ENCODE measurements around the gene ARHGAP18.

ARHGAP18 gene

DNA sequence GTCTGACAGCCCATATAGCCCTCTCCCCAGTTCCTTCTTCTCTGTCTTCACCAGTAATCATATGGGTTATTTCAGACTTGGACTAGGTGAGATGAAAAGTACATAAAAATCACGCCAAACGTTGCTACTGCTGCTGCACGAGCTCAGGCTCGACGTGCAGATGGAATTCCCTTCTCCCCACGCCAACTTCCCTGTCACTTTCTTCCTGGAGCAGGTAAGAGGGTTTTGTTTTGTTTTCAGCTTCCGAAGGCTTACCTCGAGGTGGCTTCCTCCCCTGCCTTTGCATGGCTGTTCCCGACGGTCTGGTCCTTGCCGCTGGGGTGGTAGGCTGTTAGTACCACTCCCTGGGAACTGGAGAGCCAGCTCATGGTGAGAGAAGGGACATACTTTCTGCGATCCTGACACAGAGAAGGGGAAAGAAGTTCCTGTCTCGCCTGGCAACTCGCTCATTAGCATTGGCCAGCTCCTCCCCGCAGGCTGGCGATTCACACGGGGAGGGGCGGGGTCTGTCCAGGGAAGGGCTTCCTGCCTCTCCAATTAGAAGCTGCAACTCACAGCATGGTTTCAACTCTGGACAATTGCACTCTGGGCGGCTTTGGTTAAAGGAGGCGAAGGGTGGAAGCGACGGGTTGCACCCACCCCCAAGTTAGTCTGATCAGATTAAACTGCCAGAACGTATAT is at the start of gene ARHGAP18:
Gene ARHGAP18 (minus strand): TSS at position 409 of the 681 bp plus-strand sequence. CDS start 41 bp downstream, at position 368.
- DNase-seq: peak; percentile 70

- no peak for DNase-seq
Observed at GRCh38 chr6:129755787-129756186, 45.8 kb upstream of the ARHGAP18 start.

DNA sequence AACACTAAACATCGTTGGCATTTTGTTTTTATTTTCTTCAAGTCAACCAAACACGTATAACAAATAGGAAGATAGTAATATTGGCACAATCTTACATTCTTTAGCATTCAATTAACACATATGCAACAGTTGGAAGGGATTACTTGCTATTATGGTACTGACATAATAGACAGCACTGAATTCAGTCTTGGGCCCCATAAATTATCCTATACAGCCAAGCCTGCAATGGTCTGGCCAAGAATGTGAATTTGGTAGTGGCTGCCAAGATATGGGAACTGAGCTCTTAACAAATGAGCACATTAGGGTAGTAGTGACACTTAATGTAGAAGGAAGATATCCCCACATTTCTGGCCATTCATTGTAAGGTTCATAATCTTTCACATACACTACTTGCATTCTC is 44.8 kb upstream of the ARHGAP18 start:
- no peak for DNase-seq

DNA sequence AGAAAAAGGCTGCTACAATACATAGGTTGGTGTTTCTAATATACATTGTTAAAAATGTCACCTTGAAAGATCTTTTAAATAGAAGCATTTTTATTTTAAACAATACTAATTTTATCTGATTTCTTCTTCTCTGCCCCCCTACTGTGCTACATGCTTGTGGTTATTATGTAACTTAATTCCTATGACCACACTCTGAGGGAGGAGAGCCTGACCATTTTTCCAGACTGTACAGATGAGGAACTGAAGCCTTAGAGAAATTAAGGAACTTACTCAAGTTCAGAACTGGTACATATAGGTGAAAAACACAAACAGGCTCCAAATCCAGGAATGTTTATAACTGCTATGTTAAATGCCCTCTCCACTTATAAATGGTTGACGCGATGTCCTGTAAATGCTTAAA is 43.4 kb upstream of the ARHGAP18 start:
- no peak for DNase-seq

DNA sequence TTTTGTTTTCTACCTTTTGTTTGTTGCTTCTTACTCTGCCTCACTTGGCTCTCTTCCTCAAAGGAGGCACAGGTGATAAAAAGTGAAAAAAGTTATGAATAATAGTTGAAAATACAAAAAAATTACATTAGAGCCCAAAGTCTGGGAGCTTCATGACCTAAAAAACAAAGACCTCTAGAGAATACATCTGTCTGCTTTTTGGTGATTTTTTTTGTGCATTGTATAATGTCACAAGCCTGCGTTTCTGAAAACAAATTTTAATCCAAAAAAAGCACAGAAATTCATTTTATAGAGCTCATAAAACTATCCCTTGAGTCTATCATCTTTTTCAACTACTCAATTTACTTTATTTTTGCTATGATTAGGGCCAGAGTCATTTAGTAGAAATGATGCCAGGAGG is 41.4 kb upstream of the ARHGAP18 start:
- DNase-seq: no peak

DNA sequence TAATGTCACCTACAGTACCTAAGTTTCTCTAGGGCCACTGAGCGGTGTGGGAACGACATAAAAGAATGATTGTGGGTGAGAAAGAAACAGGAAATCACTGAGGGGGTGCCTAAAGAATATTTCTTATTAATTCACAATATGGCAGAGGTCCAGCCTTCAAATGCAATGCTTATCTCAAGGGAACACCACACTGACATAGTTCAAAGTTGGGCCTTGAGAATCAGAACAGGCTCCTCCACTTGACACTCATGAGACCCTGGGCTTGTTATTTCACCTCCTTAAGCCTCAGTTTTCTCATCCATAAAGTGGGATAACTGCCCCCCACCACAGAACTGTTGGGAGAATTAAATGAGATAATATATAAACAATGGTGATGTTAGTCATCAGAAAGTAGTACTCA is 40.4 kb upstream of the ARHGAP18 start:
- no peak for DNase-seq

DNA sequence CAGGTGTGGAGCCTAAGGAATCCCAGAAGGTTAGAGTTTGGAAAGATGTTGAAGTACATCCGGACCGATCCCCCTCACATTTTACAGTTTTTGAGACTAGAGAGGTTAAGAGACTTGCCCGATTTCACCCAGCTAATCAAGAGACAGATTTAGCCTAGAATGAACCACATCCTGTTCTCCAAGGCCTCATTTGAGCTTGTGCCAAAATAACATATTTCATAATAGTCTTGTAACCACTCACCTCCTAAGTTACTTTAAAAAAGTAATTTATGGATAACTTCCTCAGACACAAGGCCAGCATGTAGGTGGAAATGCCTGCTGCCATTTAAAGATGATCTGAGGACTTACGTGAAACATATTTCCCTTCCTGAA is 39.8 kb upstream of the ARHGAP18 start:
- DNase-seq: no peak

GRCh38 chr6:129748901-129749748 is 39.1 kb upstream of the ARHGAP18 start:
- no peak for DNase-seq

DNA sequence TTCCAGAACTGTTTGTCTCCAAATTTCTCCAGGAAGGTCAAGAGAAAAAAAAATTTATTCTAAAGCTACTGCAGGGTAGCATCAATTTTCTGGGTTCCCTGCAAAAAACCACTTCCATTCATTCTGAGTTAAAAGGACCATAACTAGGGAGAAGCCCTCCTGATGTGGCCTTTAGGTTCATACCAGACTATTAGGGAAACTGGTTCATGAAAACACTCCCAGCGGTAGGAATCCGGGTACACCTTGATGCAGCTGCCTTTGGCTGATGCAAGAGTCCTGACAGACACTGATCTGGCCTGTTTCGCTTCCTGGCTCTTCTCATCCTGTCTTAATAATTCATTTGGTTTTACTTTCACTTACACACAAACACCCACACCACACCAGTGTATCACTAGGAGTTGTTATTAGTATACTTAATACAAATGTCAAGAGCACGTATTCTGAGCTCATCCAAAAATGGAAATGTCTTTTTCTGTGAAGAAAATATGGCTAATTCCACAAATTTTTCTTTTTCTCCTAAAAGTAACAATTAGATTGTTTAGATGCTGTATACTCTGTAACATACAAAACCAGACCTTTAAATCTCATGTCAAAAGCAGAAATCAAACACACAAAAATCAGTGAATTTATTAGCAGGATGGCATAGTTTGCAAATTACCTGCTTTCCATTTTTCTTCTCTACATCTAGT is 38.4 kb upstream of the ARHGAP18 start:
- DNase-seq: peak; percentile 55

- no peak for DNase-seq
Observed at GRCh38 chr6:129747588-129748112, 37.7 kb upstream of the ARHGAP18 start.

GRCh38 chr6:129744880-129745237 is 34.9 kb upstream of the ARHGAP18 start:
- no peak for DNase-seq

- peak; percentile 43 for DNase-seq
Observed at GRCh38 chr6:129744201-129744879, 34.4 kb upstream of the ARHGAP18 start.

- no peak for DNase-seq
Observed at GRCh38 chr6:129740013-129740412, 30.0 kb upstream of the ARHGAP18 start.

GRCh38 chr6:129736105-129736504 is 26.1 kb upstream of the ARHGAP18 start:
- DNase-seq: no peak

- no peak for DNase-seq
Observed at GRCh38 chr6:129733290-129733689, 23.3 kb upstream of the ARHGAP18 start.

- DNase-seq: no peak
Observed at GRCh38 chr6:129732542-129732941, 22.6 kb upstream of the ARHGAP18 start.

DNA sequence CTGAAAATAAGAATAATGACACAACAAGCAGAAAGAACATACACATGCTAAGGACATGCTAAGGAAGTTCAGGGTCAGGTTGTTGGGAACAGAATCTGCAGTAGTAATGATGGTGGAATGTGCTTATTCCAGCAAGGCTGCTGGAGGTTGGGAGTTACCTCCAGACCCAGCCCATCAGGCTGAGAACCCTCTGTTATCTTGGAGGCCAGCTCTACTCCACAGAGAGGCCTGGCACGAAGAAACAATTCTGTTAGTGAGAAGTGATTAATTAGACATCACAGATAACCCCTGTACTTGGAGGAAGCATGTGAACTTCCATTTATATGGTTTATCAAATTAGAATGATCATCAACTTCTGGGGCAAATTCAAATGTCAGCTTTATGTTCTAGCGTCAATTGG is 22.1 kb upstream of the ARHGAP18 start:
- no peak for DNase-seq

DNA sequence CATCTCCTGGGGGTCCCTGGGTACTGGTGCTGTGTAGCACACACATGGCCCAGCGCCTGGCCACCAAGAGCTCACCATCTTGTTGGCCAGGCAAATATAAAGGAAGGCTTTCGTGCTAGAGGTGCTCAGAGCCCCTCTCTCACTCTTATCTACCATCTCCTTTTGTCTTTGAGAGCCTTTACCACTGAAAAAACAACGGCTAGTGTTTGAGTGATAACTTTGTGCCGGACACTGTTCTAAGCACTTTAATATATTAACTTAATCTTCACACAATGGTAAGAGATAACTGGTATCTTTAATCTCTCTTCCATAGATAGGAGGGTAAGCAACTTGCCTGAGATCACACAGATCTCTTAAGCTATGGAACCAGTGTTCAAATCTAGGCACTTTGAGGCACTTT is 21.5 kb upstream of the ARHGAP18 start:
- no peak for DNase-seq

DNA sequence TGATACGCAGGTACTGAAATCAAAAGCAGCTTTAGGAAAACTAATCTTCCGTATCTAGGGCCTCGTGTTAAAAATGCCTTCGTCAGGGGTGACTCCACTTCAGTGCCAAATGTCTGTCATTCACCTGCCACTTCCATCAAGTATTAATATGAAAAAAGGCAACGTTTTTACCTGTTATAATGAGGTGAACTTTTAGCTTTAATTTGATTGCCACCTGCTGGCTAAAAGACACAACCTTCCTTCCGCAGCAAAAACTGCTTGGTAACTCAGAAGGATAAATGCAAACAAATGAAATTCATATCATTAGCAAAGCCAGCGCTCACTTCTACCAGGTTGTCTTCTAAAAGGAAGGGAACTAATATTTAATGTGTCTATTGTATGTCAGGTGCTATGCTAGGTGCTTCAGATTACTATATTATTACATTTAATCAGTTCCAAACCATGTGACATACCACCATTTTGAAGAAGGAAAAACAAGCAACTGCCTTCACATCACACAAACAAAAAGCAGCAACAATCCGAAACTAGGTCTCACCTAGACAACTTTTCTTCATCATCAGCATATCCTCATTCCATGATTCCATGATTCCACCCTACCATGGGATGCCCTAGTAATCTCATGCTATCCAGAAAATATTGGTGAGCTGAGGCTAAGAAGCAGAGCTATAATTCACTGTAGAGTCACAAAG is 20.6 kb upstream of the ARHGAP18 start:
- no peak for DNase-seq

DNA sequence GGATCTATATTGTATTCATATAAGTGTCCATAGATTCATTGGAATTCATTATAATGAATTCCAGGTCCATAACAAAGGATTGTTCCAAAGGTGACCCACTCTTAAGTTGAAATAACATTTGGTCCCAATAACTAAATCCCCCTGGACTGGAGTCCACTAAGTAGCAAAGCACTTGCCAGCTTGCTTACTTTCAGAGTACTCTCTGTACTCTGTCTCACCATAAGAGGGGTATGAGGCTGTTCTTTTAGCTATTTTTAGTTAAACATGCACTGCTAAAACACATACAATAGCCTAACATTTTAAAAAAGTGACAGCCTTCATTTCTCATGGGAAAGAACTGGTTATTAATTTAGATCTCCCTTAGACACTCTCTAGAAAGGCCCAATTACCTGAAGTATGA is 16.7 kb upstream of the ARHGAP18 start:
- DNase-seq: no peak

GRCh38 chr6:129725341-129725740 is 15.4 kb upstream of the ARHGAP18 start:
- DNase-seq: no peak

DNA sequence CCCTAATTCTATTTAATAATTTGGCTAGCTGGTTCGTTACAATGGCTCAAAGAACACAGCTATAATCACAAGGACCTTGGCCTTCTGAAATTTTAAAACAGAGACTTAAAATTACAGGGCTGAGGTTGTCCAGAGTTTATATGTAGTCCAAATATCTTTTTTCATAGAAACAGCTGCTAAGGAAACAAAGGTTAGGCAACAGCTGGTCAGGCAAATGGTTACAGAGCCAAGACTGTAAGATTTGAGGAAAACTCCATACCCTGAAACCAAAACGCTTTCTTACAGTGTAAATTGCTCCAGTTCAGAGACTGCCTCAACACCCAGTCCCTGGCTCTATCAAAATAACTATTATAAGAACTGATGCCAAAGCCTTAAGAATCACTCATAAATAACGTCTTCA is 9.7 kb upstream of the ARHGAP18 start:
- no peak for DNase-seq
